CD14-positive monocyte (primary cell): ENCODE measurements around the gene ADRB1. TPM values are rescaled to one million over a fixed set of nuclear protein-coding genes. Genes with fewer than 3 reads are reported as not detected.
A peak's percentile ranks its signal among the peaks of the same experiment; 100 is the strongest.

ENCODE experiments used
- DNase-seq, 3 donors: peaks; one replicate each; pipeline ENCODE4 v3.0.0-alpha.2; 2011 to 2022
- H2AFZ ChIP-seq: 2 replicates; pipeline ENCODE4 v1.6.0; 2012; ENCODE audit warnings: mild to moderate bottlenecking, low read depth, low read length, inconsistent platforms; ENCODE audit not compliant: insufficient read depth, poor library complexity, severe bottlenecking
- H3K27ac ChIP-seq, 2 donors: 1 replicate in 1 of 2; 2 replicates in 1 of 2; pipeline ENCODE4 v1.5.1; 2012 to 2013; ENCODE audit warnings: low read length in 2 of 2, control low read depth in 1 of 2, inconsistent platforms in 1 of 2, low read depth in 1 of 2, mild to moderate bottlenecking in 1 of 2
- H3K27me3 ChIP-seq, 2 donors: one replicate each; pipeline versions ENCODE4 v1.6.0 to v1.6.1; 2011 to 2013; ENCODE audit warnings: low read length in 2 of 2; ENCODE audit not compliant: control insufficient read depth in 2 of 2, insufficient read depth in 2 of 2
- H3K36me3 ChIP-seq, 2 donors: replicated peaks in 1 of 2; 1 replicate in 1 of 2; 2 replicates in 1 of 2; pipeline versions ENCODE4 v1.5.1 to v1.6.1; 2012 to 2013; ENCODE audit warnings: low read length in 2 of 2, control low read depth in 1 of 2, inconsistent platforms in 1 of 2, mild to moderate bottlenecking in 1 of 2; ENCODE audit not compliant: insufficient read depth in 2 of 2, control insufficient read depth in 1 of 2
- H3K4me1 ChIP-seq, 2 donors: 1 replicate in 1 of 2; 2 replicates in 1 of 2; pipeline versions ENCODE4 v1.5.1 to v1.6.1; 2012 to 2013; ENCODE audit warnings: low read length in 2 of 2, control low read depth in 1 of 2, inconsistent platforms in 1 of 2, mild to moderate bottlenecking in 1 of 2, moderate library complexity in 1 of 2; ENCODE audit not compliant: insufficient read depth in 2 of 2, control insufficient read depth in 1 of 2
- H3K4me2 ChIP-seq: replicated peaks from 2 replicates; pipeline ENCODE3; 2012; ENCODE audit warnings: low read length, moderate library complexity, mild to moderate bottlenecking; ENCODE audit not compliant: poor library complexity, severe bottlenecking; ENCODE audit errors: extremely low read depth
- H3K4me3 ChIP-seq, 3 experiments: fragments of 200-600 bp in 1 of 3; sonication (generic) in 1 of 3; replicated peaks in 1 of 3; 1 replicate in 2 of 3; 2 replicates in 1 of 3; pipeline ENCODE4 v1.5.1; 2011 to 2013; ENCODE audit warnings: low read length in 3 of 3, mild to moderate bottlenecking in 3 of 3, control low read depth in 2 of 3, low read depth in 2 of 3, inconsistent platforms in 1 of 3, moderate library complexity in 1 of 3
- H3K79me2 ChIP-seq: 2 replicates; pipeline ENCODE4 v1.6.0; 2012; ENCODE audit warnings: mild to moderate bottlenecking, control low read depth, inconsistent platforms, low read length, moderate library complexity; ENCODE audit not compliant: insufficient read depth
- H3K9ac ChIP-seq: 2 replicates; pipeline ENCODE4 v1.6.0; 2017; ENCODE audit warnings: low read length, mild to moderate bottlenecking; ENCODE audit not compliant: insufficient read depth, poor library complexity, severe bottlenecking
- H3K9me3 ChIP-seq, 2 donors: replicated peaks in 1 of 2; 1 replicate in 1 of 2; 2 replicates in 1 of 2; pipeline versions ENCODE4 v1.5.1 to v1.6.1; 2012 to 2013; ENCODE audit warnings: low read length in 2 of 2, control low read depth in 1 of 2; ENCODE audit not compliant: control insufficient read depth in 1 of 2, insufficient read depth in 1 of 2
- H4K20me1 ChIP-seq: 2 replicates; pipeline ENCODE4 v1.6.0; 2012; ENCODE audit warnings: mild to moderate bottlenecking, low read length, control low read depth, moderate library complexity; ENCODE audit not compliant: insufficient read depth
- H3K27ac Mint-ChIP-seq, 7 donors: one replicate each; pipeline ENCODE4 v1.8.0; 2020; ENCODE audit warnings: mild to moderate bottlenecking in 7 of 7, mixed read lengths in 7 of 7, moderate library complexity in 6 of 7, inconsistent platforms in 2 of 7
- H3K27me3 Mint-ChIP-seq, 3 donors: one replicate each; pipeline ENCODE4 v1.8.0; 2021 to 2022; ENCODE audit warnings: low read depth in 3 of 3, mild to moderate bottlenecking in 3 of 3, mixed read lengths in 3 of 3, moderate library complexity in 3 of 3, inconsistent platforms in 1 of 3
- H3K36me3 Mint-ChIP-seq, 2 donors: one replicate each; pipeline ENCODE4 v1.8.0; 2020; ENCODE audit warnings: mixed read lengths in 2 of 2, inconsistent platforms in 1 of 2, mild to moderate bottlenecking in 1 of 2
- H3K4me1 Mint-ChIP-seq: one replicate; pipeline ENCODE4 v1.8.0; 2020; ENCODE audit warnings: mild to moderate bottlenecking, mixed read lengths
- H3K4me3 Mint-ChIP-seq, 2 donors: one replicate each; pipeline ENCODE4 v1.8.0; 2020; ENCODE audit warnings: mild to moderate bottlenecking in 2 of 2, mixed read lengths in 2 of 2, moderate library complexity in 1 of 2
- H3K9me3 Mint-ChIP-seq, 7 donors: one replicate each; pipeline ENCODE4 v1.8.0; 2020 to 2022; ENCODE audit warnings: mixed read lengths in 7 of 7, mild to moderate bottlenecking in 6 of 7, moderate library complexity in 6 of 7, inconsistent platforms in 2 of 7
- WGBS: methylation state at CpG from one replicate; pipeline ENCODE4 v1.1.5; 2013; ENCODE audit warnings: missing lambda C conversion rate; ENCODE audit not compliant: insufficient coverage; 5-methylcytosine and 5-hydroxymethylcytosine counted together
- intact Hi-C, 2 donors: fragments of 100-400 bp; cut with micrococcal nuclease; formaldehyde crosslinking; loops; one replicate each; pipeline versions ENCODE4 v1.15.0 to v1.15.1; 2023
- polyA plus RNA-seq, 3 donors: library from polyadenylated mRNA; depleted of rRNA in 1 of 3; unstranded in 2 of 3; stranded (reverse) in 1 of 3; fragments of 300-500 nt in 2 of 3; fragments of >200 nt in 1 of 3; fragmentation: Illumina TruSeq in 2 of 3; gene quantifications; 1 replicate in 2 of 3; 2 replicates in 1 of 3; pipeline ENCODE4 v1.2.3, GENCODE V29; 2012 to 2021
- TF ChIP-seq, protein P1 (sequence below): fragments of 200-600 bp; IDR thresholded peaks from one replicate; pipeline ENCODE4 v1.8.0; 2022; ENCODE audit warnings: antibody characterized with exemption, mild to moderate bottlenecking

The ADRB1 gene
- polyA plus RNA-seq, 3 donors: 0.05 to 3.4 TPM; not detected in 1

DNA sequence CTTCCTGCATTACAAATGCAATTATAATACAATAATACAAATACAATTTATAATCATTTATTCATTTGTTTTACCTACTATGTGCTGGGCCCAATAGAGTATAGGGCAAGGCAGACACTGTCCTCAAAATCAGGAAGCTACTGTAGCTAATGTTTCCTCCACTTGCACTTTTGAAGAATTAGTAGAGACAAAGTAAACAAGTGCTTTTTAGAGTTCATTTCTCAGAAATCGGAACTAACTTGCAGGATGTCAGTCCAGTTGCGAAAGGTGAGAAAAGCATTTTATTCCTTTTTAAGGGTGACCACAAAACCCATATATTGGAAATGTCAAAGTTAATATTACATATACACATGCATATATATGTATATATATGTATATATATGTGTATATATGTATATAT lies 14.2 kb downstream of the ADRB1 start:
- TF ChIP-seq, protein P1, sequence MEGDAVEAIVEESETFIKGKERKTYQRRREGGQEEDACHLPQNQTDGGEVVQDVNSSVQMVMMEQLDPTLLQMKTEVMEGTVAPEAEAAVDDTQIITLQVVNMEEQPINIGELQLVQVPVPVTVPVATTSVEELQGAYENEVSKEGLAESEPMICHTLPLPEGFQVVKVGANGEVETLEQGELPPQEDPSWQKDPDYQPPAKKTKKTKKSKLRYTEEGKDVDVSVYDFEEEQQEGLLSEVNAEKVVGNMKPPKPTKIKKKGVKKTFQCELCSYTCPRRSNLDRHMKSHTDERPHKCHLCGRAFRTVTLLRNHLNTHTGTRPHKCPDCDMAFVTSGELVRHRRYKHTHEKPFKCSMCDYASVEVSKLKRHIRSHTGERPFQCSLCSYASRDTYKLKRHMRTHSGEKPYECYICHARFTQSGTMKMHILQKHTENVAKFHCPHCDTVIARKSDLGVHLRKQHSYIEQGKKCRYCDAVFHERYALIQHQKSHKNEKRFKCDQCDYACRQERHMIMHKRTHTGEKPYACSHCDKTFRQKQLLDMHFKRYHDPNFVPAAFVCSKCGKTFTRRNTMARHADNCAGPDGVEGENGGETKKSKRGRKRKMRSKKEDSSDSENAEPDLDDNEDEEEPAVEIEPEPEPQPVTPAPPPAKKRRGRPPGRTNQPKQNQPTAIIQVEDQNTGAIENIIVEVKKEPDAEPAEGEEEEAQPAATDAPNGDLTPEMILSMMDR: no peak
- Histone ChIP-seq H3K4me3 (no peak overlapping the region), H3K9ac (no peak overlapping the region), H3K4me1 (peaks cover 51 to 58% of the 10 kb centered on the region in 2 donors), H3K27ac (no peak overlapping the region), H2AFZ (no peak overlapping the region), H3K4me2 (no peak overlapping the region), H3K27me3 (peaks cover 3 to 5% of the 10 kb centered on the region in 2 donors), H3K79me2 (no peaks in the 10 kb centered on the region), H3K36me3 (no peaks in the 10 kb centered on the region), H4K20me1 (no peaks in the 10 kb centered on the region), H3K9me3 (no peaks in the 10 kb centered on the region)
- H3K9me3 Mint-ChIP-seq: no peaks in the 10 kb centered on the region
- H3K4me1 Mint-ChIP-seq: peaks cover 51% of the 10 kb centered on the region
- peak in 2 of 3 donors; percentile 50 to 68 for DNase-seq
- H3K4me3 Mint-ChIP-seq: no peak overlapping the region
- no peak overlapping the region for H3K27ac Mint-ChIP-seq
- no CpG with 5 or more reads among the region's 2 CpGs for WGBS
- intact Hi-C loops: no loop called here
- H3K36me3 Mint-ChIP-seq: peaks cover 3 to 5% of the 10 kb centered on the region in 2 donors
- peaks cover 4 to 10% (median 6%) of the 10 kb centered on the region in 3 donors for H3K27me3 Mint-ChIP-seq

DNA sequence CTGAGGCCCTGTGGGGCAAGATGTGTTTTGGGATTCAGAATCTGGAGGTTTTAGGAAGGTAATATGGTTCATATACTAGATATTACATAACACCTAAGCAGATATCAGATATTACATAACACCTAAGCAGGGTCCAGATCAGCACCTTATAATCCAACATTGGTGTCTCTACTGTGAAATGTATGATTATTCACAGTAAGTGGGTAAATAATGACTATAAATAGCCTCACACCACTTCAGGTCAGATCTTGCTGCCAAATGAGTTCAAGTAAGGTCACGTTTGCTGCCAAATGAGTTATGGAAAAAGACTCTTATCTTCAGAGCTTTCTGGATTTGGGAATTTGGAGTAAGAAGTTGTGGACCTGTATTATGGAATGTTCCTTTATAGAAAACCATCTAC lies 14.6 kb downstream of the ADRB1 start:
- intact Hi-C loops: no loop called here
- no peak overlapping the region for H3K27ac Mint-ChIP-seq
- Histone ChIP-seq H3K36me3 (no peaks in the 10 kb centered on the region), H3K27ac (no peak overlapping the region), H3K27me3 (peaks cover 5% of the 10 kb centered on the region in 2 donors), H3K4me2 (no peak overlapping the region), H3K9ac (no peak overlapping the region), H2AFZ (no peak overlapping the region), H3K9me3 (no peaks in the 10 kb centered on the region), H3K79me2 (no peaks in the 10 kb centered on the region), H4K20me1 (no peaks in the 10 kb centered on the region), H3K4me1 (peaks cover 54 to 62% of the 10 kb centered on the region in 2 donors), H3K4me3 (no peak overlapping the region)
- peaks cover 55% of the 10 kb centered on the region for H3K4me1 Mint-ChIP-seq
- H3K4me3 Mint-ChIP-seq: no peak overlapping the region
- DNase-seq: no peak
- TF ChIP-seq, protein P1: no peak
- H3K9me3 Mint-ChIP-seq: no peaks in the 10 kb centered on the region
- peaks cover 5 to 10% (median 8%) of the 10 kb centered on the region in 3 donors for H3K27me3 Mint-ChIP-seq
- WGBS: no CpG with 5 or more reads among the region's 1 CpG
- peaks cover 3 to 5% of the 10 kb centered on the region in 2 donors for H3K36me3 Mint-ChIP-seq
